ENCODE results near the gene GALNT9.

DNA sequence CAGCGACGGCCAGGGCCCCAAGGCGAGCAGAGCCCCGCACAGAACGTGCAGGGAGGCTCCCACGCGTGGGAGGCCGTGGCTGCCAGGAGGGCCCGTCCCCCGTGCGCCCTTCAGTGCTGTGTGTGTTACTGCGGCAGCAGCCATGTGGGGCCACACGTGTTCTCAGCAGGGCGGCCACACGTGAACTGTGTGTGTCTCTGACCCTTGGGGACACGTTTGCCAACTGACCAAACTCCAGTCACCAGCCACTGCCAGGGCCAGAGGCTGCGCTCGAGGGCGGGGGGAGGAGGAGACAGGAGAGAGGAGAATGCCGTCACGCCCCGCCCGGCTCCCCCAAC lies 57.7 kb downstream of the GALNT9 start:
- TF ChIP-seq CTCF (IDR thresholded peaks at IDR 0.05) (no peak), EP300 (IDR thresholded peaks at IDR 0.05) (no peak)

Measured in tibial nerve (tissue), 4 donors.